Measurements from ENCODE around the gene SAMD14.

SAMD14 gene

DNA sequence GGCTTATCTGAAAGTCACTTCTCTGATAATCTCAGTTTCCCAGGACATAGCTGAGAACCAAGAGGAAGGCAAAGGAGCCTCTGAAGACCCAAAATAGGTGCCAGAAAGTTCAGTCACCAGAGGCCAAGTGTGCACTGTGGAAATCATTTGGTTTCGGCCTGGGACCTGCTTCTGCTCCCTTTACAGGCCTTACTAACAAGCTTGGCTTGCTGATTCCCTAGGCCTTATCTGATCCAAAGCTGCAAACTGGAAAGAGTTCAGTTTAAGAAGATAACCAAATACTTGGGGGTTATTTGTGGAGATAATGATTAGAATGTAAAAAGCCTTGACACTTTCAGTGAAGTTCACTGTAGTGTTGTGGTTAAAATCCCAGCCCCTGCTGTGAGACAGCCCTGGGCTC, 57.0 kb downstream of the SAMD14 start:
- DNase-seq (ENCODE audit: insufficient read length, low spot score) (no peak), FAIRE-seq (no peak)
- no peak for TF ChIP-seq POU2F2 (IDR thresholded peaks at IDR 0.05; ENCODE audit: low read depth, low read length)
- no peak for TF ChIP-seq TAF1 (IDR thresholded peaks at IDR 0.05; ENCODE audit: low read depth, low read length)
- no peak for TF ChIP-seq PAX5 (IDR thresholded peaks at IDR 0.05; ENCODE audit: insufficient read depth, low read length, severe bottlenecking)
- TF ChIP-seq POLR2A (IDR thresholded peaks at IDR 0.05; ENCODE audit: low read depth, low read length): no peak
- TF ChIP-seq SPI1 (IDR thresholded peaks at IDR 0.05; ENCODE audit: low read depth, low read length): no peak
- TF ChIP-seq POLR2AphosphoS5 (IDR thresholded peaks at IDR 0.05; ENCODE audit: low read depth, low read length): no peak

DNA sequence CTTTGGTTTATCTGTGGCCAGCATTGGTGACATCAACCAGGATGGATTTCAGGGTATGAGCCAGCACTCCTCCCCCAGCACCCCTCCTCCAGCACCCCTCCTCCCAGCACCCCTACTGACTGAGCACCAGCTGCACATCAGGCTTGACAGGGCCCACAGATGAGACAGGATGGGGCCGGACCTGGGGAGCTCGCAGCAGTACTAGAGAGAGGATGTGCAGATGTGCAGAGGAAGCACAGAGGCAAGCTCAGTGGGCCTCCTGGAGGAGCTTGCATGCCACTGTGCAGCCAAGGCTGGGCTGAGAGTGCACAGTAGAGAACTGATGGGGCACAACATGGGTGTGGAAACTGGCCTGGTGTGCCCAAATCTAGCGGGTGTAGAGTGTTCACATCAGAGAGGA, 57.8 kb downstream of the SAMD14 start:
- TF ChIP-seq POLR2AphosphoS5 (IDR thresholded peaks at IDR 0.05; ENCODE audit: low read depth, low read length) (no peak), PAX5 (IDR thresholded peaks at IDR 0.05; ENCODE audit: insufficient read depth, low read length, severe bottlenecking) (no peak), SPI1 (IDR thresholded peaks at IDR 0.05; ENCODE audit: low read depth, low read length) (no peak), TAF1 (IDR thresholded peaks at IDR 0.05; ENCODE audit: low read depth, low read length) (no peak), POU2F2 (IDR thresholded peaks at IDR 0.05; ENCODE audit: low read depth, low read length) (no peak)
- FAIRE-seq: no peak
- no peak for DNase-seq (ENCODE audit: insufficient read length, low spot score)

DNA sequence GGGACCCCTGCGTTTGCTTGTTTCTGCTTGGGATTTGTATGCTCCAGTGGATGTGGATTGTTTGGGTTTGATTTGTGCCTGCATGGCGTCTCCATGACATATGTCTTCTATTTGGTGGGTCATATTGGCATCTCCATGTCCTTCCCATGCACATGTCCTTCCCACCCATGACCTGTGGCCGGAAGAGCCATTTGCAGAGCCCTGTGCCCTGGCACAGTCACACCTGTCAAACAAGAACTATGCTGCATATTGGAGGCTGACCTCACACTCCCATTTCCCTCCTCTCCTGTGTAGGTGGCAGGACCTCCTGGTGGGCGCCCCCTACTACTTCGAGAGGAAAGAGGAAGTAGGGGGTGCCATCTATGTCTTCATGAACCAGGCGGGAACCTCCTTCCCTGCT, 58.3 kb downstream of the SAMD14 start:
- DNase-seq (ENCODE audit: insufficient read length, low spot score) (no peak), FAIRE-seq (no peak)
- TF ChIP-seq TAF1 (IDR thresholded peaks at IDR 0.05; ENCODE audit: low read depth, low read length) (no peak), POU2F2 (IDR thresholded peaks at IDR 0.05; ENCODE audit: low read depth, low read length) (no peak), POLR2AphosphoS5 (IDR thresholded peaks at IDR 0.05; ENCODE audit: low read depth, low read length) (no peak), POLR2A (IDR thresholded peaks at IDR 0.05; ENCODE audit: low read depth, low read length) (no peak), PAX5 (IDR thresholded peaks at IDR 0.05; ENCODE audit: insufficient read depth, low read length, severe bottlenecking) (no peak), SPI1 (IDR thresholded peaks at IDR 0.05; ENCODE audit: low read depth, low read length) (no peak)

DNA sequence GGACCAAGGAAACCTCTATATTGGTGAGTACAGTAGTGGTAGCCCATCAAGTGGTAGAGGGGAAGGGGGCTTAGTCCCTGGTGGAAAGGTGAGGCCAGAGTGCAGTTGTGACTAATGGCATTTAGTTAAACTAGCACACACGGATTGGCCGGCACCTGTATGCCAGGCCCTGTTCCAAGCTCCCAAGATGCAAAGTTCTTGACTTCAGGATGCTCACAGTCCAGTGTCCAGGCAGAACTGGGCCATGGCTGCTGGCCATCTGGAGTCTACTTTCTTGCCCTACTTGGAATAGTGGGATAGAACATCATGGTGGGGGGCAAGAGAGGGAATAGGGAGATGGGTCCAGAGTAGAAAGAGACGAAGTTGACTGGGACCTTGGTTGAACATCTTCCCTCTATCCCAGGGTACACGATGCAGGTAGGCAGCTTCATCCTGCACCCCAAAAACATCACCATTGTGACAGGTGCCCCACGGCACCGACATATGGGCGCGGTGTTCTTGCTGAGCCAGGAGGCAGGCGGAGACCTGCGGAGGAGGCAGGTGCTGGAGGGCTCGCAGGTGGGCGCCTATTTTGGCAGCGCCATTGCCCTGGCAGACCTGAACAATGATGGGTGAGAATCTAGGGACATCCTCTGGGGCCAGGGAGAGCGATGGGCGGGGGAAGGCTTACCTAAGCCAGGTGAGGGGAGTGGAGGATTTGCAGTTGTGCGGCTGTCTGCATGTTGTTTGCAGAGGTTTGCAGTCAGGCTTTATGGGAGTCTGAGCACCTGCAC, 58.9 kb downstream of the SAMD14 start:
- DNase-seq (ENCODE audit: insufficient read length, low spot score): no peak
- no peak for FAIRE-seq
- TF ChIP-seq POLR2A (IDR thresholded peaks at IDR 0.05; ENCODE audit: low read depth, low read length) (no peak), POU2F2 (IDR thresholded peaks at IDR 0.05; ENCODE audit: low read depth, low read length) (no peak), PAX5 (IDR thresholded peaks at IDR 0.05; ENCODE audit: insufficient read depth, low read length, severe bottlenecking) (no peak), TAF1 (IDR thresholded peaks at IDR 0.05; ENCODE audit: low read depth, low read length) (no peak), POLR2AphosphoS5 (IDR thresholded peaks at IDR 0.05; ENCODE audit: low read depth, low read length) (no peak), SPI1 (IDR thresholded peaks at IDR 0.05; ENCODE audit: low read depth, low read length) (no peak)

DNA sequence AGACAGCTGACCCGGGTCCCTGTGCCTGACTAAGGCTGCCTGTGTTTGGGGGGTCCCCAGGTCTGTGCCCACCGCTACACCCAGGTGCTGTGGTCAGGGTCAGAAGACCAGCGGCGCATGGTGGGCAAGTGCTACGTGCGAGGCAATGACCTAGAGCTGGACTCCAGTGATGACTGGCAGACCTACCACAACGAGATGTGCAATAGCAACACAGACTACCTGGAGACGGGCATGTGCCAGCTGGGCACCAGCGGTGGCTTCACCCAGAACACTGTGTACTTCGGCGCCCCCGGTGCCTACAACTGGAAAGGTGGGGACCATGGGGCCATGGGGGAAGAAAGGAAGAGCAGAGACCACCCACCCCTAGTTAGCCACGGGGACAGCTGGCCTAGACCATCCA, 62.0 kb downstream of the SAMD14 start:
- DNase-seq (ENCODE audit: insufficient read length, low spot score): no peak
- no peak for FAIRE-seq
- no peak for TF ChIP-seq PAX5 (IDR thresholded peaks at IDR 0.05; ENCODE audit: insufficient read depth, low read length, severe bottlenecking)

DNA sequence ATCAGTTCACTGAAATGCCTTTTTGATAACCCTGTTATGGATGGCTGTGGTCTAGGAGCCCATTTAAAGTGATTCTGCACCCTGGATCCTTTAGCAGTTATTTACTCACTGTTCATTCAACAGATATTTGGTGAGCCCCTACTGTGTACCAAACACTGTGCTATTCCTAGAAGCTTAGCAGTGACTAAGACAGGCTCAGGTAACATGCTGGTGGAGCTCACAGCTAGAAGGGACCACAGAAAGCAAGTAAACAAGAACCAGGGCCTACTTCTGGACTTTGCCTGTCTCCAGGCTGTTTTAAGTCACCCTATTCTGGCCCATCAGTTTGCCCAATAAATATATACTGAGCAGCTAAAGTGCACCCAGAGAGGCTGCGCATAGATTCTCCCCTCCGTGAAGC, 63.0 kb downstream of the SAMD14 start:
- DNase-seq (ENCODE audit: insufficient read length, low spot score) (no peak), FAIRE-seq (no peak)
- no peak for TF ChIP-seq POLR2AphosphoS5 (IDR thresholded peaks at IDR 0.05; ENCODE audit: low read depth, low read length)
- no peak for TF ChIP-seq PAX5 (IDR thresholded peaks at IDR 0.05; ENCODE audit: insufficient read depth, low read length, severe bottlenecking)
- no peak for TF ChIP-seq SPI1 (IDR thresholded peaks at IDR 0.05; ENCODE audit: low read depth, low read length)
- no peak for TF ChIP-seq POU2F2 (IDR thresholded peaks at IDR 0.05; ENCODE audit: low read depth, low read length)
- no peak for TF ChIP-seq POLR2A (IDR thresholded peaks at IDR 0.05; ENCODE audit: low read depth, low read length)
- TF ChIP-seq TAF1 (IDR thresholded peaks at IDR 0.05; ENCODE audit: low read depth, low read length): no peak

DNA sequence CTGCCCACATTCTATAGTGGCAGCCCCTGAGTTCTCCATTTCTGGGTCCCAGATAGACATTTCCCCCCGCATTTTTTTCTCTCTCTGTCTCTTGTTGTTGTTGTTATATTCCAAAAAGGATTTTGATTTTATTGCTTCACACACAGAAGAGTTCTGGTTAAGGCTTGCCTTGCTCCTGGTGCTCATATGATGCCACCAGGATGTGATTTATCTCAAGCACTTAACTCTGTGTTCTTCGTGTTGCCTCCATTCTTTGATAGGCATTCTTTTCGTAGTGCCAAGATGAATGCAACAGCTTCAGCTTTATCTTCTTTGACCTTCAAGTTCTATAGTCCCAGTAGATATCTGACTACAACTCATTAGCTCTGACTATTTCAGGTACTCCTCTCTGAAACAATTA, 64.9 kb downstream of the SAMD14 start:
- FAIRE-seq (no peak), DNase-seq (ENCODE audit: insufficient read length, low spot score) (no peak)
- TF ChIP-seq POLR2A (IDR thresholded peaks at IDR 0.05; ENCODE audit: low read depth, low read length) (no peak), SPI1 (IDR thresholded peaks at IDR 0.05; ENCODE audit: low read depth, low read length) (no peak), PAX5 (IDR thresholded peaks at IDR 0.05; ENCODE audit: insufficient read depth, low read length, severe bottlenecking) (no peak), POLR2AphosphoS5 (IDR thresholded peaks at IDR 0.05; ENCODE audit: low read depth, low read length) (no peak), POU2F2 (IDR thresholded peaks at IDR 0.05; ENCODE audit: low read depth, low read length) (no peak), TAF1 (IDR thresholded peaks at IDR 0.05; ENCODE audit: low read depth, low read length) (no peak)

DNA sequence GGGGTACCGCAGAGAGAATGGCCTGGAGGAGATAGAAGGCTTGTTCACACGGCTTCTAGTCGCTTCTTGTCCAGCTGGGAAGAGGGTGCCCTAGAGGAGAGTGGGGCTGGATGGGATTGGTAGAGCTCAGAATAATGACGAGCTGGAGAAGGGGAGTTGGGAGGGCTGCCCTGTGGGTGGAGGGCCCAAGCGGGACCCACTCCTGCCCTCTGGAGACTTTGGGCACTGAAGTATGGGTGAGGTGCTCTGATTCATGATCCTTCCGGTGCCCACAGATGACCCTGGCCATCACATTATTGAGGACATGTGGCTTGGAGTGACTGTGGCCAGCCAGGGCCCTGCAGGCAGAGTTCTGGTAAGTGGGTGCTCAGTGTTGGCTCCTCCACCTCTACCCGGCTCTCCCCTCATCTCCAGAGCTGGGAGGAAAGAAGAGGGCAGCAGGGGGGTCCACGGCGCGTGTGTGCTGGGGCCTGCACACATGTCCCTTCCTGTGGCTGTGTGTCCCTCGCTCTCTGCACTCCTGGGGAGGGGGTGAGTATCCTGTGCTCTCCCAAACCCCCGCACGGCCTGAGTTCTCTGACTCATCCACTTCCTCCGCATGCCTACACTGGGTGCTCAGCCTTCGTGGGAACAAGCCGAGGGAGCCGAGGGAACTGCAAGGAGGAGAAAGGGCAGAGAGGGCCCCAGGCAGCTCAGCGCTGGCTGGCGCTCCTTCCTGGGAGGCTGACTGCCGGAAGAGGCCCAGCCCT, 65.5 kb downstream of the SAMD14 start:
- no peak for TF ChIP-seq PAX5 (IDR thresholded peaks at IDR 0.05; ENCODE audit: insufficient read depth, low read length, severe bottlenecking)
- TF ChIP-seq POLR2AphosphoS5 (IDR thresholded peaks at IDR 0.05; ENCODE audit: low read depth, low read length): no peak
- DNase-seq (ENCODE audit: insufficient read length, low spot score) (no peak), FAIRE-seq (no peak)

DNA sequence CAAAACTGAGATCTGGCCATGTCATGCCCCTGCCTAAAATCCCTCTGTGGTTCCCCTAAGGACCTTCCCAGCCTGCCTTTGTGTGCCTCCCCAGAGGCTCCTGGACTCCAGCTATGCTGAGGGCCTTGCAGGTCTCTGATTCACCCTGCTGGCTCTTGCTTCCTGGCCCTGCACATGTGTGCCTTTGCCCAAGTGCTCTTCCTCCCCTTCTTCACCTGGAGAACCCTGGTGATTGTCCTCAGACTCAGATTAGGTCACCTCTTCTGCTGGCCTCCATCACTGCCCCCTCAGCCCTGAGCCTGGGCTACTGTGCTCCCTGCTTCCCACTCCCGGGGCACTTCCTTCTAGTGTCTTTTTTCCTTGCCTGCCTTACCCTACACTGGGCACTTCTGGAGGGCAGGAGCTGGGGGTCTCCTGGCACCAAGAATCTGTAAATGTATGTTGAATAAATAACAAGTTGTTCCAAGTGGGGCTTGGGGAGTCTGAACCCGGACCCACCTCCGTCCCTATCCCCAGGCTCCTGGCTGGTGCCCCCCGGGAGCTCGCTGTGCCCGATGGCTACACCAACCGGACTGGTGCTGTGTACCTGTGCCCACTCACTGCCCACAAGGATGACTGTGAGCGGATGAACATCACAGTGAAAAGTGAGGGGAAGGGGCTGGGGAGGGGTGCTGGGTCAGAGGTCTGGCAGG, 66.3 kb downstream of the SAMD14 start:
- no peak for FAIRE-seq
- TF ChIP-seq POU2F2 (IDR thresholded peaks at IDR 0.05; ENCODE audit: low read depth, low read length): no peak
- no peak for TF ChIP-seq SPI1 (IDR thresholded peaks at IDR 0.05; ENCODE audit: low read depth, low read length)
- TF ChIP-seq POLR2AphosphoS5 (IDR thresholded peaks at IDR 0.05; ENCODE audit: low read depth, low read length): no peak
- TF ChIP-seq PAX5 (IDR thresholded peaks at IDR 0.05; ENCODE audit: insufficient read depth, low read length, severe bottlenecking): no peak
- no peak for DNase-seq (ENCODE audit: insufficient read length, low spot score)

Measured in GM12891 (cell line).